Measurements from ENCODE around the gene SLC1A3.
"Not testable (repeated sequence)": the region's sequence is repeated elsewhere in the genome, so short reads cannot be mapped to it uniquely, and the experiment has no call there.

Gene SLC1A3

GRCh38 chr5:36606428-36607113 lies at the start of gene SLC1A3:
Gene SLC1A3 (plus strand): TSS chr5:36606606. CDS start chr5:36608424, 1,818 bp downstream.
- H3K4me1 ChIP-seq (ENCODE audit: control insufficient read depth, insufficient read depth, low read length) = peaks cover 47% of the 10 kb centered on the region
- no peaks in the 10 kb centered on the region for H3K9me3 ChIP-seq (ENCODE audit: control insufficient read depth, insufficient read depth, low read depth, low read length)
- peak within 1 kb of the TSS; percentile 89 for H3K9ac ChIP-seq (ENCODE audit: low read length)
- no peak within 1 kb of the TSS; the same call in 1 of the 2 replicates for H3K27ac ChIP-seq (ENCODE audit: low read depth, low read length)
- H3K36me3 ChIP-seq (ENCODE audit: control insufficient read depth, insufficient read depth, low read length) = peaks cover 19% of the 10 kb centered on the region
- peak within 1 kb of the TSS; percentile 85 for H3K4me3 ChIP-seq (ENCODE audit: low read depth, low read length)
- no peaks in the 10 kb centered on the region for H3K27me3 ChIP-seq (ENCODE audit: control insufficient read depth, insufficient read depth, low read length)

DNA sequence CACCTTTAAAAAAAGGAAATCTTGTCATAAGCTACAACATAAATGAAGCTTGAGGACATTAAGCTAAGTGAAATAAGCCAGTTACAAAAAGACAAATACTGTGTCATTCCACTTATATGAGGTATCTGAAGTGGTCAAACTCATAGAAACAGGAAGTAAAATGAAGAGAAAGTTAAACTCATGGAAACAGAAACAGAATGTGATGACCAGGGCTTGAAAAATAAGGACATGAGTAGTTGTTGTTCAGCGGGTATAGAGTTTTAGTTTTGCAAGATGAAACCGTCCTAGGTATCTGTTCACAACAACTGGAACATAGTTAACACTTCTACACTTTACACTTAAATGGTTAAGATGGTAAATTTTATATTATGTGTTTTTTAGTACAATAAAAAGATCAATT lies 47.8 kb upstream of the SLC1A3 start:
- Histone ChIP-seq H3K9me3 (ENCODE audit: control insufficient read depth, insufficient read depth, low read depth, low read length) (peaks cover 5% of the 10 kb centered on the region; the same call in 1 of the 2 replicates), H3K27me3 (ENCODE audit: control insufficient read depth, insufficient read depth, low read length) (no peaks in the 10 kb centered on the region), H3K36me3 (ENCODE audit: control insufficient read depth, insufficient read depth, low read length) (no peaks in the 10 kb centered on the region), H3K4me3 (ENCODE audit: low read depth, low read length) (no peak overlapping the region), H3K9ac (ENCODE audit: low read length) (no peak overlapping the region), H3K27ac (ENCODE audit: low read depth, low read length) (no peak overlapping the region), H3K4me1 (ENCODE audit: control insufficient read depth, insufficient read depth, low read length) (no peaks in the 10 kb centered on the region)

DNA sequence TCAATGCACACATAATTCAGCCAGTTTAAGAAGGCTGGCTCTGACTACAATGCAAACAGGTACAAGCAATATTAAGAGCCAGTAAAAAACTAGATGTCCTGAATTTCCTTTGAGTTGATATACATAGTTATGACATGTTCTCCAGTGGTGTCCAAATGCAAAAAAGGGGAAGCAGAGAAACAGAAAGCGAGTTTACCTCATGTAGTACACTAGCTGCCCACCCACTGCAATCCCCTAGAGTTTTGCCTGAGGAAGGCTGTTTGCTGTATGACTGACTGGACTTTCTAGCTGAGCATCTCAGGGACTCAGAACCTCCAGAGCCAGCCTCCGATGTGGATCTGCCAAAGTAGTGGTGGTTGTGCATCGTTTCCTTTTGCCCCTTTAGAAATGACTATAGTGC lies 44.8 kb upstream of the SLC1A3 start:
- Histone ChIP-seq H3K27ac (ENCODE audit: low read depth, low read length) (no peak overlapping the region), H3K4me1 (ENCODE audit: control insufficient read depth, insufficient read depth, low read length) (no peaks in the 10 kb centered on the region), H3K9ac (ENCODE audit: low read length) (no peak overlapping the region), H3K4me3 (ENCODE audit: low read depth, low read length) (no peak overlapping the region), H3K9me3 (ENCODE audit: control insufficient read depth, insufficient read depth, low read depth, low read length) (peaks cover 2% of the 10 kb centered on the region; the same call in 1 of the 2 replicates), H3K27me3 (ENCODE audit: control insufficient read depth, insufficient read depth, low read length) (no peaks in the 10 kb centered on the region), H3K36me3 (ENCODE audit: control insufficient read depth, insufficient read depth, low read length) (no peaks in the 10 kb centered on the region)

DNA sequence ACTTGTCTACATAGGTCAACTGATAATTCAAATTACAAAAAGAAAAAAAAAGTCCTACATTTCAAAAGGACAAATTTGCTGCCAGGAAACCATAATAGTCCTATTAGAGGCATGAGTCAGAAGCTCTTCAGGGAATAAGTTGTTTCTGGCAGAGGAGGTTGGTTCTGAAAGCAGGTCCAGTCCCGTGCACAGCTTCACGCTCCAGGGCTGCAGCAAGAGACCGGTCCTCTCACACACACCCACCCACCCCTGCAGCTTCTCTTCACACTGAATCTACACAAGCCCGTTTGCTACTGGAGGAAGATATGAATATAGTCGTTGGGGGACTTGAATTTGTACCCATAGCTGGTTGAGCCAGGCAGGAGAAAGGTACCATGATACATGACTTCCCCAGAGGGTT lies 36.9 kb upstream of the SLC1A3 start:
- Histone ChIP-seq H3K27ac (ENCODE audit: low read depth, low read length) (no peak overlapping the region), H3K9ac (ENCODE audit: low read length) (no peak overlapping the region), H3K4me1 (ENCODE audit: control insufficient read depth, insufficient read depth, low read length) (peaks cover 3% of the 10 kb centered on the region; the same call in 1 of the 2 replicates), H3K27me3 (ENCODE audit: control insufficient read depth, insufficient read depth, low read length) (no peaks in the 10 kb centered on the region), H3K36me3 (ENCODE audit: control insufficient read depth, insufficient read depth, low read length) (no peaks in the 10 kb centered on the region), H3K4me3 (ENCODE audit: low read depth, low read length) (no peak overlapping the region), H3K9me3 (ENCODE audit: control insufficient read depth, insufficient read depth, low read depth, low read length) (no peaks in the 10 kb centered on the region)

DNA sequence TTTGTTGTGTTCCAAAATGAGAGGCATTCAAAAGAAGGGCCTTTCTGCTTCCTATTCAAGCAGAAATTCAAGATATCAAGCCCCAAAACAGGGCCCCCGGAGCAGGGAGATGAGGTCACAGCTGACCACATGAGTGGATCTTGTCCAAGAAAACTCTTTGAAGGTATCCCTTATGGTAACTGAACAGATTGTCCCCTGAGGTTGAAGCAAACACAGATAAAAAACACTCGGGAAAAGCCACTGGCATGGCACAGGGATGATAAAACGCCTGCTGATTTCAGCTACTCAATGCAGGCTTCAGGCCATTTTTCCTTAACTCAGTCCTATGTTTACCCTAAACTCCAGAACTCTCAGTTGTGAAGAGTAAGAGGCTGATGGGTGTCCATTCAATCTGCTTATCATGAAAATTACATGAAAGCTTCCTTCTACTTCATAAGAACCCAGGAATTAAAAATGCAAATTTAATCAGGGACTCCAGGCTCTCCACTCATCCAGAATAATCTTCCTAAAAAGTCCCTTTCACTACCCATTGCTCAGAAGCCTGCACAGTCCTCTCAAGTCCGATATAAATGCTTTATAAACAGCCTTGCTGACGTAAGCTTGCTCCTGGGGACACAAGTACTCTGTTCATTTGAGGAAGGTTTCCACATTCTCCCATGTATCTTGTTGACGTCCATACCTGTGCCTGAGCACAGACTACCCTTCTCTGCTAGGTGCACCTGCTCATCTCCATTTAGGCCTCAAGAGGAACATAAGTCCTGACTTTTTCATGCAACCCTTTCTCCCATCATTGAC lies 35.9 kb upstream of the SLC1A3 start:
- Histone ChIP-seq H3K4me1 (ENCODE audit: control insufficient read depth, insufficient read depth, low read length) (peaks cover 3% of the 10 kb centered on the region; the same call in 1 of the 2 replicates), H3K36me3 (ENCODE audit: control insufficient read depth, insufficient read depth, low read length) (no peaks in the 10 kb centered on the region), H3K4me3 (ENCODE audit: low read depth, low read length) (no peak overlapping the region), H3K27ac (ENCODE audit: low read depth, low read length) (no peak overlapping the region), H3K9me3 (ENCODE audit: control insufficient read depth, insufficient read depth, low read depth, low read length) (no peaks in the 10 kb centered on the region), H3K27me3 (ENCODE audit: control insufficient read depth, insufficient read depth, low read length) (no peaks in the 10 kb centered on the region), H3K9ac (ENCODE audit: low read length) (no peak overlapping the region)

DNA sequence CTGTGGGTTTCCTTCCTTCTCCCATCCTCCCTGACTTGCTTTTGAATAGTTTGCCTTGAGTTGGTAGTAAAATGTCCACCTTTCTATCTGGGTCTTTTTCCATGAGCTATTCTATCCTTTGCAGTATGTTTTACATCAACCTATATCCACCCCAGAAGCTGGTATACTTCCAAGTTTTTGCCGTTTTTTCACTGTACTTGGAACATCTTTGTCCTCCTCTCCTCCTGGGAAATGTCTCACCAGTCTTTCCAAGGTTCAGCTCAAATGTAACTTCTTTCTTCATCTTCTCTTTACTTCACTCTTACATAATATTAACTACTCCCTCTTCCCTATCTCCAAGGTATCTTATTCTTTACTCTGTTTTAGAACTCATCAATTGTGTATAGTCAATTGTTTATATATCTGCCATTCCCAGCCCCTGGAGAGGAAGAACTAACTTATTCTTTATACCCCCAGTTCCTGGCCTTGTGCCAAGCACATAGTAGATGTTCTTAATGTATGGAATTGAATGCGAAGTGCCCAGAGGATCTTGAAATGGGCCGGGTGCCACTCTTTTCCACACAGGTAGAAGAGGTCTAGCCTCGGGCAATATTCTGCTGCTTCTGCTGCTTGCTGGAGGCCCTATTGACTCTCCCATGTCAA lies 34.9 kb upstream of the SLC1A3 start:
- no peaks in the 10 kb centered on the region for H3K9me3 ChIP-seq (ENCODE audit: control insufficient read depth, insufficient read depth, low read depth, low read length)
- no peaks in the 10 kb centered on the region for H3K36me3 ChIP-seq (ENCODE audit: control insufficient read depth, insufficient read depth, low read length)
- peaks cover 3% of the 10 kb centered on the region; the same call in 1 of the 2 replicates for H3K4me1 ChIP-seq (ENCODE audit: control insufficient read depth, insufficient read depth, low read length)
- H3K27me3 ChIP-seq (ENCODE audit: control insufficient read depth, insufficient read depth, low read length) = no peaks in the 10 kb centered on the region
- no peak overlapping the region for H3K9ac ChIP-seq (ENCODE audit: low read length)
- no peak overlapping the region for H3K27ac ChIP-seq (ENCODE audit: low read depth, low read length)
- no peak overlapping the region for H3K4me3 ChIP-seq (ENCODE audit: low read depth, low read length)

DNA sequence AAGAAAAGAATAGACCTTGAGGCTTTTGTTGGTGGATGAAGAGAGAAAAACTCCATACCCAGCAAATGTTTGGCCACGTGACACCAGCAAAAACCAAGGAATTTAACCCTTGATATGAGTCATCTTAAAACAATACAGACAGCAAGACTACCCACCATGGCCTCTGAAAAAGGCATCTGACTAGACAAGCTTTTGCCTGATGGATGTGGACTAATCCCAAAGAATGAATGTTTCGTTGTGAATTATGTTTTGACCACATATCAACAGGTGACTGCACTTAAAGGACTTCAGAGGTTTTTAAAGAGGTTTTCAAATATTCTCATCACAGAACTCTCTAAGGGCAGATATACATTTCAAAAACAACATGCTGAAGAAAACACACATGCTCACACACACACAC lies 33.0 kb upstream of the SLC1A3 start:
- Histone ChIP-seq H3K4me1 (ENCODE audit: control insufficient read depth, insufficient read depth, low read length) (peaks cover 3% of the 10 kb centered on the region; the same call in 1 of the 2 replicates), H3K4me3 (ENCODE audit: low read depth, low read length) (no peak overlapping the region), H3K9me3 (ENCODE audit: control insufficient read depth, insufficient read depth, low read depth, low read length) (no peaks in the 10 kb centered on the region), H3K27ac (ENCODE audit: low read depth, low read length) (no peak overlapping the region), H3K9ac (ENCODE audit: low read length) (no peak overlapping the region), H3K27me3 (ENCODE audit: control insufficient read depth, insufficient read depth, low read length) (no peaks in the 10 kb centered on the region), H3K36me3 (ENCODE audit: control insufficient read depth, insufficient read depth, low read length) (no peaks in the 10 kb centered on the region)

DNA sequence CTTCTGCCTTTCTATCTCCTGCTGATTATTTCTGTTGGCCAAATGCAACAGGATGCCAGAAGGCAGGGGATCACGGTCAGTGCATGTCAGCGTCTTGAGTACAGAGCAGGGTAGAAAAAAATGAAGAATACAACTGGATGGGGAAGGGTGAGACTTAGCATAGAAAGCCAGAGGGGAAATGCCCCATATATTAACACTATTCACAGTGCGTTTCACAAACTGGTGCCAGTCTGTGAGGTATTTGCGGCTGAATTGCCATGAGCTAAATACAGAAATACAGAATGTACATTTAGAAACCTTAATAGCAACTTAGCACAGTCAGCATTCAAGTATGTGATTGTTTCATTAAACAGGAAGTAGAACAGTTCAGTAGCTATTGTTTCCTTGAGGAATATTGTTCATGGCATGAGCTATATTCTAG lies 31.0 kb upstream of the SLC1A3 start:
- H3K4me1 ChIP-seq (ENCODE audit: control insufficient read depth, insufficient read depth, low read length) = peaks cover 3% of the 10 kb centered on the region; the same call in 1 of the 2 replicates
- H3K27me3 ChIP-seq (ENCODE audit: control insufficient read depth, insufficient read depth, low read length) = no peaks in the 10 kb centered on the region
- no peaks in the 10 kb centered on the region for H3K9me3 ChIP-seq (ENCODE audit: control insufficient read depth, insufficient read depth, low read depth, low read length)
- no peaks in the 10 kb centered on the region for H3K36me3 ChIP-seq (ENCODE audit: control insufficient read depth, insufficient read depth, low read length)
- H3K9ac ChIP-seq (ENCODE audit: low read length) = no peak overlapping the region
- H3K4me3 ChIP-seq (ENCODE audit: low read depth, low read length) = no peak overlapping the region
- H3K27ac ChIP-seq (ENCODE audit: low read depth, low read length) = no peak overlapping the region

- H3K36me3 ChIP-seq (ENCODE audit: control insufficient read depth, insufficient read depth, low read length) = no peaks in the 10 kb centered on the region
- H3K4me3 ChIP-seq (ENCODE audit: low read depth, low read length) = no peak overlapping the region
- H3K27me3 ChIP-seq (ENCODE audit: control insufficient read depth, insufficient read depth, low read length) = no peaks in the 10 kb centered on the region
- peaks cover 3% of the 10 kb centered on the region; the same call in 1 of the 2 replicates for H3K4me1 ChIP-seq (ENCODE audit: control insufficient read depth, insufficient read depth, low read length)
- no peak overlapping the region for H3K27ac ChIP-seq (ENCODE audit: low read depth, low read length)
- H3K9me3 ChIP-seq (ENCODE audit: control insufficient read depth, insufficient read depth, low read depth, low read length) = no peaks in the 10 kb centered on the region
- H3K9ac ChIP-seq (ENCODE audit: low read length) = no peak overlapping the region
Measured at GRCh38 chr5:36576721-36577120, 29.7 kb upstream of the SLC1A3 start.

GRCh38 chr5:36579858-36580257 lies 26.5 kb upstream of the SLC1A3 start:
- not testable (repeated sequence) for H3K9me3 ChIP-seq (ENCODE audit: control insufficient read depth, insufficient read depth, low read depth, low read length); H3K36me3 ChIP-seq (ENCODE audit: control insufficient read depth, insufficient read depth, low read length); H3K27me3 ChIP-seq (ENCODE audit: control insufficient read depth, insufficient read depth, low read length); H3K4me3 ChIP-seq (ENCODE audit: low read depth, low read length); H3K27ac ChIP-seq (ENCODE audit: low read depth, low read length); H3K4me1 ChIP-seq (ENCODE audit: control insufficient read depth, insufficient read depth, low read length); H3K9ac ChIP-seq (ENCODE audit: low read length)

DNA sequence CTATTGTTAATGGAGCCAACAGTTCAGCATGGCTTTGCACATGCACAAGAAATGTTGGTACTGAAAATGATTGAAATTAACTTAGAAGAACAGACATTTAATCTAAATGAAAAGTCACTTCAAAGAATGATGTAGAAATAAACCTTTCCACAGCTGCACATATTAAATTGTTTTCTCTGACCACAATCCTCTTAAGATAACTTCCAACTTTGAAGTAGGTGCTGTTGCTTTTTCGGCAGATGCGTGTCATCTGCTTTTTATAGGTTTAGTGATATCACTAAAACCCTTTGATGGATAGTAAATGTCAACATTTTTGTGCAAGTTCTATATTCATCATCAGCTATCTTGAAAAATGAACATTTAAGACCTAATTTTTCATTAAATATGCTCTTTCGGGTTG lies 25.3 kb upstream of the SLC1A3 start:
- no peaks in the 10 kb centered on the region for H3K36me3 ChIP-seq (ENCODE audit: control insufficient read depth, insufficient read depth, low read length)
- no peaks in the 10 kb centered on the region for H3K27me3 ChIP-seq (ENCODE audit: control insufficient read depth, insufficient read depth, low read length)
- no peak overlapping the region for H3K9ac ChIP-seq (ENCODE audit: low read length)

More for the DNA sequence above, 25.3 kb upstream of the SLC1A3 start:
- Histone ChIP-seq H3K27ac (ENCODE audit: low read depth, low read length) (no peak overlapping the region), H3K4me3 (ENCODE audit: low read depth, low read length) (no peak overlapping the region), H3K9me3 (ENCODE audit: control insufficient read depth, insufficient read depth, low read depth, low read length) (no peaks in the 10 kb centered on the region), H3K4me1 (ENCODE audit: control insufficient read depth, insufficient read depth, low read length) (no peaks in the 10 kb centered on the region)
